Measurements from ENCODE around the gene CDC5L.
"Not testable (repeated sequence)": the region's sequence is repeated elsewhere in the genome, so short reads cannot be mapped to it uniquely, and the experiment has no call there.

The CDC5L gene

GRCh38 chr6:44342489-44342888, 45.0 kb upstream of the CDC5L start, which contains the start of gene SPATS1:
Gene SPATS1 (plus strand): TSS chr6:44342650. CDS start chr6:44343096, 446 bp downstream.
- H3K4me3 ChIP-seq (replicated peaks; ENCODE audit: low read depth, low read length), result no peak within 1 kb of the TSS
- no peak for DNase-seq (ENCODE audit: low read depth)
- TF ChIP-seq CTCF (IDR thresholded peaks at IDR 0.05; ENCODE audit: low read length, missing control alignments), result no peak

GRCh38 chr6:44346818-44347217, 40.7 kb upstream of the CDC5L start:
- not testable (repeated sequence) for H3K4me3 ChIP-seq (replicated peaks; ENCODE audit: low read depth, low read length); DNase-seq (ENCODE audit: low read depth)

GRCh38 chr6:44349904-44350649, 37.4 kb upstream of the CDC5L start:
- TF ChIP-seq CTCF (IDR thresholded peaks at IDR 0.05; ENCODE audit: low read length, missing control alignments), result no peak
- no peak overlapping the region for H3K4me3 ChIP-seq (replicated peaks; ENCODE audit: low read depth, low read length)
- DNase-seq (ENCODE audit: low read depth), result no peak

GRCh38 chr6:44350650-44350994, 36.9 kb upstream of the CDC5L start:
- DNase-seq (ENCODE audit: low read depth); H3K4me3 ChIP-seq (replicated peaks; ENCODE audit: low read depth, low read length): not testable (repeated sequence)

GRCh38 chr6:44352259-44352658, 35.2 kb upstream of the CDC5L start:
- DNase-seq (ENCODE audit: low read depth), result no peak
- no peak overlapping the region for H3K4me3 ChIP-seq (replicated peaks; ENCODE audit: low read depth, low read length)
- TF ChIP-seq CTCF (IDR thresholded peaks at IDR 0.05; ENCODE audit: low read length, missing control alignments), result no peak

- no peak for TF ChIP-seq CTCF (IDR thresholded peaks at IDR 0.05; ENCODE audit: low read length, missing control alignments)
- no peak overlapping the region for H3K4me3 ChIP-seq (replicated peaks; ENCODE audit: low read depth, low read length)
- no peak for DNase-seq (ENCODE audit: low read depth)
Measured at GRCh38 chr6:44353336-44353735, 34.2 kb upstream of the CDC5L start.

DNA sequence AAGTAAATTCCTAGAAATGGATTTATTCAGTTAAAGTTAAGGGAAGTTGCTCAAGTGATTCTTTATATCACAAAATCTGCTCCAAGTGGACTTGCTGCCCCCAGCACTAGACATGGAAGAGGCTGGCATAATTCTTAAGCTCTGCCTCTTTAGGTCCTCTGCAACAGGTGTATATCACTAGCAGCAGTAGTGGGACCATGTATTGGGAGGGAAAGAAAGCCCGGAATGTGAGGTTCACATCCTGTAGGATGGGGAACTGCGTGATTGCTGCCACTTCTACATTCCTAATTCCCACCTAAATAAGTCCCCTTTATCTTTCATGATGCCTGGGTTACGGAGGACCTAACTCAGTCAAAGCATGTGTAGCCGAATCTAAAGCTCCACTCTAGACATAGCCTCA, 31.9 kb upstream of the CDC5L start:
- DNase-seq (ENCODE audit: low read depth), result no peak
- TF ChIP-seq CTCF (IDR thresholded peaks at IDR 0.05; ENCODE audit: low read length, missing control alignments), result no peak
- no peak overlapping the region for H3K4me3 ChIP-seq (replicated peaks; ENCODE audit: low read depth, low read length)

DNA sequence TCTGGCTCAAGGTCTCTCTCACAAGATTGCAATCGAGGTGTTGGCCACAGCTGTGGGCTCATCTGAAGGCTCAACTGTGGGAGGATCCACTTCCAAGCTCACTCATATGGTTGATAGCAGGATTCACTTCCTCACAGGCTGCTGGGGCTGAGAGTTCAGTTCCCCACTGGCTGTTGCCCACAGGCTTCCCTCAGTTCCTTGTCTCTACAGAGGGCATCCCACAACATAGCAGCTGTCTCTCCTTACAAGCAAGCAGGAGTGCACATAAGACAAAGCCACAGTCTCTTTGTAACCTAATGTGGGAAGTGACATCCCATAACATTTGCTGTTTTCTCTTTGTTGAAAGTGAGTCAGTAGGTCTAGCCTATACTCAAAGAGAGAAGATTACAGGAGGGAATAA, 31.0 kb upstream of the CDC5L start:
- no peak for TF ChIP-seq CTCF (IDR thresholded peaks at IDR 0.05; ENCODE audit: low read length, missing control alignments)
- no peak for DNase-seq (ENCODE audit: low read depth)
- H3K4me3 ChIP-seq (replicated peaks; ENCODE audit: low read depth, low read length), result no peak overlapping the region
